GF-D8 (cell line): ENCODE data around the gene TSPY10.
"Not testable (repeated sequence)": the region's sequence is repeated elsewhere in the genome, so short reads cannot be mapped to it uniquely, and the experiment has no call there.

Source experiments
- DNase-seq: peaks from one replicate; lab custom pipeline; 2025; lab: John Stamatoyannopoulos, UW

Gene TSPY10

GRCh38 chrY:9527580-9527979 lies at the start of gene TSPY10:
Gene TSPY10 (plus strand): TSS chrY:9527880. CDS start chrY:9527926, 46 bp downstream.
- not testable (repeated sequence) for DNase-seq

DNA sequence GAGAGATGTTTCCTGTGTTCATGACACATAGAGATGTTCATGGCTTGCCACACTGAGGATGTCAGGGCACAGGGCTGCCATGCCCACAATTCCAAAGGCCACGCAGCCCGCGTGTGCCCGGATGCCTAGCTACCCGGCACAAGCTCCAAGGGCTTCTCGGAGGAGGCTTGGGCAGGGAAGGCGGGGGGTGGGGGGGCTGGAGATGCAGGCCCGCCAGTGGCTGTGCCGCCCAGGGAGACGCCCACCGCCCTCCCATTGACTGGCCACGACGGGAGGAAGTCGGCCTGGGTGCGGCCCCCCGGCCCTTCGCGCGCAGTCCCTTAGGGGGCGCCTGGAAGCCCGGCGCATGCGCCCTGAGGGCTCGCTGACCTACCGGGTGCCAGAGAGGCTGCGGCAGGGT lies 40.7 kb upstream of the TSPY10 start, which contains the start of gene TSPY9:
Gene TSPY9, plus strand, starts transcription at position 301 of the 400 bp plus-strand sequence. Its CDS starts 46 bp downstream, at position 347.
- not testable (repeated sequence) for DNase-seq

GRCh38 chrY:9504396-9504795 lies 23.3 kb upstream of the TSPY10 start:
- DNase-seq = not testable (repeated sequence)

GRCh38 chrY:9516287-9516686 lies 11.4 kb upstream of the TSPY10 start:
- DNase-seq = not testable (repeated sequence)
